Thoracic aorta (tissue), 2 donors: ENCODE results near the gene SORBS1. TPM values are rescaled to one million over a fixed set of nuclear protein-coding genes. Genes with fewer than 3 reads are reported as not detected.
A peak's percentile ranks its signal among the peaks of the same experiment; 100 is the strongest.

Experiments used
- ATAC-seq: fragments of 150-250 bp; one replicate; pipeline ENCODE4 v1.8.0; 2017; ENCODE audit warnings: low read depth; ENCODE audit not compliant: insufficient number of reproducible peaks, low FRiP score
- DNase-seq: peaks from one replicate; pipeline ENCODE4 v3.0.0-alpha.2; 2020; ENCODE audit warnings: low spot score
- H3K27ac ChIP-seq, 2 donors: fragments of 200-600 bp; sonication (generic); 1 replicate in 1 of 2; 2 replicates in 1 of 2; pipeline ENCODE4 v1.5.1; 2016; ENCODE audit warnings: mild to moderate bottlenecking in 2 of 2, moderate library complexity in 2 of 2
- H3K27me3 ChIP-seq: fragments of 200-600 bp; sonication (generic); replicated peaks from 2 replicates; pipeline ENCODE4 v1.6.0; 2016; ENCODE audit warnings: mild to moderate bottlenecking; ENCODE audit not compliant: insufficient read depth
- H3K36me3 ChIP-seq: fragments of 200-600 bp; sonication (generic); one replicate; pipeline ENCODE4 v1.5.1; 2016
- H3K4me1 ChIP-seq, 2 donors: fragments of 200-600 bp; sonication (generic); 1 replicate in 1 of 2; 2 replicates in 1 of 2; pipeline versions ENCODE4 v1.5.1 to v1.6.0; 2016; ENCODE audit warnings: low read depth in 2 of 2, mild to moderate bottlenecking in 1 of 2; ENCODE audit not compliant: control insufficient read depth in 1 of 2
- H3K4me3 ChIP-seq: fragments of 200-600 bp; sonication (generic); 2 replicates; pipeline ENCODE4 v1.5.1; 2016; ENCODE audit warnings: mild to moderate bottlenecking
- H3K9me3 ChIP-seq: fragments of 200-600 bp; sonication (generic); 2 replicates; pipeline ENCODE4 v1.5.1; 2016
- total RNA-seq, 2 donors: library from RNA; depleted of rRNA; stranded (reverse); fragments of >200 nt; gene quantifications; one replicate each; pipeline versions ENCODE4 v1.1.0 to v1.2.3, GENCODE V29; 2016
- TF ChIP-seq, protein P1 (sequence below): fragments of 200-600 bp; sonication (generic); IDR thresholded peaks from one replicate; pipeline ENCODE4 v1.5.1; 2019; ENCODE audit warnings: antibody characterized with exemption

The SORBS1 gene
- total RNA-seq, 2 donors from 2014 or later, result 1,110 to 1,659 TPM

DNA sequence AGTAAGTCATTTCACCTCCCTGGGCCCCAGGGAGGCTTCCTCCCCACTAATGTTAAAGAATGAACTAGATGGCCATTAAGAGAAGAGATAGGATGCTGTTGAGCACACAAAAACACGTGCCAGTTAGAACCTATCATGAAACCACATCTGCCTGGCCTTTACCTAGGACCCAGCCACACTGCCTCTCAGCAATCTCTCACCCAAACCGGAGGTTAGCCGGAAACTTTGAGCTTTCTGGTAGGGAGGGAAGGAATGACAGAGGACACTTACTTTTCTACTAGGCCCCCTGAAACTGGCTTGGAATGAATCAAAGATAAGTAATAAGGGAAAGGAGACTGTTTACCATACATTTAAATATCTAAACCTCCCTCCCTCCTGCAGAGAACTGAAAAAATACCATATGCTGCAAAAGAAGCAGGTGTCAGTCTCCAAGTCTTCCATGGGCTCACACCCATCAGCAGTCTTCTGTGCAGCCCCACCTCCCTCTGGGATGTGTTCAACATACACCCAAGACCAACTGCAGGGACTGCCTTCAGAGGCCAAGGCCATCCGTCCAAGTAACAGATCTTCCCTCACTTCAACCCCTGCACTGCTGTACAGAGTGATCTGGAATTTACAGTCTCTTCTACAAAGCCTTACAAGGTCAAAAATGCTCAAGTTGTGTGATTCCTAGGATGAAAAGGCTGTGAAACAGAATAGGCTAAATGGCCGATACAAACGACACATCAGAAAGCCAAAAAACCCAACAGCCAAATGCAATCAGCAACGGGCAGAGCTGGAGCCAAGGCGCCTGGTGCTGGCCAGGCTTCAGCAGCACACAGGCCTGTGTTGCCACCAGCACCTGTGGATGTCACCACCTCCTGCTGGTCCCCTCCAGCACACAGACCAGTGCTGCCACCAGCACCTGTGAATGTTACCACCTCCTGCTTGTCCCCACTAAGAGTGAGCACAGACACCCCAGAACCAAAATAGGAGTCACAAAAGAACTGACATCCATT is 42.4 kb downstream of the SORBS1 start:
- Histone ChIP-seq H3K27ac (peak overlapping the region; percentile 87 to 89), H3K36me3 (peaks cover 3% of the 10 kb centered on the region), H3K4me1 (peaks cover 75 to 100% of the 10 kb centered on the region in 2 donors), H3K9me3 (no peaks in the 10 kb centered on the region), H3K4me3 (peak overlapping the region; percentile 41), H3K27me3 (no peaks in the 10 kb centered on the region)
- TF ChIP-seq, protein P1, sequence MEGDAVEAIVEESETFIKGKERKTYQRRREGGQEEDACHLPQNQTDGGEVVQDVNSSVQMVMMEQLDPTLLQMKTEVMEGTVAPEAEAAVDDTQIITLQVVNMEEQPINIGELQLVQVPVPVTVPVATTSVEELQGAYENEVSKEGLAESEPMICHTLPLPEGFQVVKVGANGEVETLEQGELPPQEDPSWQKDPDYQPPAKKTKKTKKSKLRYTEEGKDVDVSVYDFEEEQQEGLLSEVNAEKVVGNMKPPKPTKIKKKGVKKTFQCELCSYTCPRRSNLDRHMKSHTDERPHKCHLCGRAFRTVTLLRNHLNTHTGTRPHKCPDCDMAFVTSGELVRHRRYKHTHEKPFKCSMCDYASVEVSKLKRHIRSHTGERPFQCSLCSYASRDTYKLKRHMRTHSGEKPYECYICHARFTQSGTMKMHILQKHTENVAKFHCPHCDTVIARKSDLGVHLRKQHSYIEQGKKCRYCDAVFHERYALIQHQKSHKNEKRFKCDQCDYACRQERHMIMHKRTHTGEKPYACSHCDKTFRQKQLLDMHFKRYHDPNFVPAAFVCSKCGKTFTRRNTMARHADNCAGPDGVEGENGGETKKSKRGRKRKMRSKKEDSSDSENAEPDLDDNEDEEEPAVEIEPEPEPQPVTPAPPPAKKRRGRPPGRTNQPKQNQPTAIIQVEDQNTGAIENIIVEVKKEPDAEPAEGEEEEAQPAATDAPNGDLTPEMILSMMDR, result no peak
- DNase-seq (no peak), ATAC-seq (no peak)

DNA sequence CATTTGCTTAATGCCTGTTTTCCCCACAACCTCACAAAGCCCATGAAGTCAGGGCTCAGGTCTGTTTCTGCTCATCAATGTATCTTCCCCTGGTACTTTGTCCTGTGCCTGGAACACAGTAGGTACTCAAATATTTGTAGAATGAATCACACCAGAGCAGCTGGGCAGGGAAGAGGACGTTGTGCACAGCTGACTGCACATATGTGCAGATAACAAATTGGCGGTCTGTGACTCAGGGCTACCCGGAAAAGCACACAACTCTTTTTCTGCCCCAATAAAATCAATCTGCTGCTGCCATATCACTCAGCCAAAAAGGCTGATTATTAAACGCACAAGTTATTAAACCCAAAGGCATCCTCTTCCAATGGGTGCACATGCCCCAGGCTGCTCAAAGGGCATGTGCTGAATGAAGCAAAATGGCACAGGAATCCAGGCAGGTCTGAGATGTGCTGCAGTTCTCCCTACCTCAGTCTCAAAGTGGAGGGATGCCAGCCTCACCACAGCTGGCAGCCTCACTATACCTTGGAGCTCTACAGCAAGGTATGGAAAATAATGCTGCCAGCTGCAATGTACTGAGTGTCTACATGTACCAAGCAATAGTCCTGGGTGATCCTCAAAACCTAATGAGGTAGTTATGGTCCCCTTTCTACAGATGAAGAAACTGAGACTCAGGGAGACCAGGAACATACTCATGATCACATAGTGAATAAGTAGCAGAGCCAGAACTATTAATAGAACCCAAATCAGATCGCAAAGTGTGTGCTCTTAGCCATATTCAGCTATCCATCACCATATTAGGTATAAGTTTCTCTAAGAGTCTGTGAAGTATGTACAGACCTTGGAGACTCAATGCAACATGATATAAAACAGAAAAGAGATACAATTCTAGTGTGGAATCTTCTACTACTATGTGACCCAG is 43.4 kb downstream of the SORBS1 start:
- ATAC-seq, result peak; percentile 35
- no peak for DNase-seq
- Histone ChIP-seq H3K9me3 (no peaks in the 10 kb centered on the region), H3K36me3 (peaks cover 3% of the 10 kb centered on the region), H3K4me1 (peaks cover 79 to 100% of the 10 kb centered on the region in 2 donors), H3K27ac (peak overlapping the region; percentile 87 to 89), H3K4me3 (peak overlapping the region; percentile 41), H3K27me3 (no peaks in the 10 kb centered on the region)
- TF ChIP-seq, protein P1, result no peak

DNA sequence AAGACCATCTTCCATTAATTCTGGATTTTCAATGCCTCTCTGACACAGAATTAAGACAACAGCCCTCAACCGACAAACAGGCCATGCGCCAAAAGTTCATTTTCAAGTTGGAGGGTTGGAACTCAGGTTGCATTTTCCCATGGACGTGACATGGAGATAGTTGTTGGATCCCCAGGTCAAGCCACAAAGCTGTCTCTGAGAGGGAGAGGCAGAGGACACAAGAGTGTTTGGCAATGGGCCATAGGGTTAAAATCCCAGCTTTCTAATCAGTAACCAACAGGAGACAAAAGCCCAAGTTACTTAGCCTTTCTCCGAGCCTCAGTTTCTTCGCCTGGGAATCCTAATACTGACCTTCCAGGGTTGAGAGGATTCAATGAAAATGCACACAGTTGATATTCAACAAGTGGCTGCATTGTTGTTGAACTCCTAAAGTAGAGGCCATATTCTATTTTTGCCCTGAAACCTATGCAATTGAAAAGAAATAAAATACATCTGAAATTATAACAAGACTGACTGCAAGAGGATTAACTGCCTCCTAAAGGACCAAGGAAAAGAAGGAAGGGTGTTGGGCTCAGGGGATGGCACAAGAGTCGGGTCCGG is 44.3 kb downstream of the SORBS1 start:
- H3K27me3 ChIP-seq, result no peaks in the 10 kb centered on the region
- no peaks in the 10 kb centered on the region for H3K9me3 ChIP-seq
- no peak for DNase-seq
- peak overlapping the region; percentile 87 to 89 for H3K27ac ChIP-seq
- peaks cover 3% of the 10 kb centered on the region for H3K36me3 ChIP-seq
- H3K4me3 ChIP-seq, result no peak overlapping the region
- ATAC-seq, result no peak
- TF ChIP-seq, protein P1, result no peak
- peaks cover 78 to 100% of the 10 kb centered on the region in 2 donors for H3K4me1 ChIP-seq

DNA sequence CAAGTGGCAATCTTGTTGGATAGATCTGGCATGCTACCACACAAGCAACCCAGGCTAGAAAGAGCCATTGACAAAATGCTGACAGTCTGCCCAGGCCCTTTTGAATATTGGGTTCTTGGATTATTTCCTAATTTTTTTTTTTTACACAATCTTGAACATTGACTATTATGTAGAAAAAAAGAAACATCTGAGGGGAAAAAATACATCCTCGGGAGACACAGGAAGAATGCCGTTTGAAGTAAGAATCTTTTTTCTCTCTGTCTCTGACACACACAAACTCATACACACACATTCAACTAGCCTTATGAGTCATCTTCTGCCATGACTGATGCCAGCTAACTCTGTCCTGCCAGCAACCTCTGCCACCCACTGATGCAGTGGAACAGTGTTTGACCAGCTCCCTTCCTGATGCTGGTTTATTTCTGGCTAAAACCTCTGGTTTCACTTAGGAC is 47.2 kb downstream of the SORBS1 start:
- DNase-seq, result peak; percentile 45
- Histone ChIP-seq H3K36me3 (peaks cover 3% of the 10 kb centered on the region), H3K27me3 (no peaks in the 10 kb centered on the region), H3K9me3 (no peaks in the 10 kb centered on the region), H3K27ac (peak overlapping the region; percentile 87 to 89), H3K4me1 (peaks cover 83 to 100% of the 10 kb centered on the region in 2 donors), H3K4me3 (peak overlapping the region; percentile 36)
- peak; percentile 65 for ATAC-seq
- TF ChIP-seq, protein P1, result no peak
